Measurements from ENCODE around the gene ZDBF2. TPM values are rescaled to one million over a fixed set of nuclear protein-coding genes. Genes with fewer than 3 reads are reported as not detected.
"Not testable (repeated sequence)": the region's sequence is repeated elsewhere in the genome, so short reads cannot be mapped to it uniquely, and the experiment has no call there.

The ZDBF2 gene
- total RNA-seq (2014; rRNA removed; shearing (Covaris generic)): 15.2 and 16.8 TPM in 2 replicates

GRCh38 chr2:206274434-206275311 lies at the start of gene ZDBF2:
Gene ZDBF2, plus strand, starts transcription at chr2:206274663. Its CDS starts 7,187 bp downstream, at chr2:206281850.
- Histone ChIP-seq H3K4me3 (peak within 1 kb of the TSS; percentile 93), H3K4me1 (replicated peaks) (0 out of 2 replicates have a peak, but pooled peaks cover 4% of the 10 kb centered on the region), H3K27me3 (replicated peaks) (no peaks in the 10 kb centered on the region; the same call in 1 of the 2 replicates), H3K36me3 (peaks cover 5% of the 10 kb centered on the region; the same call in 1 of the 2 replicates), H3K9me3 (replicated peaks) (no peaks in the 10 kb centered on the region), H3K27ac (peak within 1 kb of the TSS; percentile 72)
- peak; percentile 58 to 73 for DNase-seq (ENCODE audit: low read depth in 1 of 2, low spot score in 2 of 2)

DNA sequence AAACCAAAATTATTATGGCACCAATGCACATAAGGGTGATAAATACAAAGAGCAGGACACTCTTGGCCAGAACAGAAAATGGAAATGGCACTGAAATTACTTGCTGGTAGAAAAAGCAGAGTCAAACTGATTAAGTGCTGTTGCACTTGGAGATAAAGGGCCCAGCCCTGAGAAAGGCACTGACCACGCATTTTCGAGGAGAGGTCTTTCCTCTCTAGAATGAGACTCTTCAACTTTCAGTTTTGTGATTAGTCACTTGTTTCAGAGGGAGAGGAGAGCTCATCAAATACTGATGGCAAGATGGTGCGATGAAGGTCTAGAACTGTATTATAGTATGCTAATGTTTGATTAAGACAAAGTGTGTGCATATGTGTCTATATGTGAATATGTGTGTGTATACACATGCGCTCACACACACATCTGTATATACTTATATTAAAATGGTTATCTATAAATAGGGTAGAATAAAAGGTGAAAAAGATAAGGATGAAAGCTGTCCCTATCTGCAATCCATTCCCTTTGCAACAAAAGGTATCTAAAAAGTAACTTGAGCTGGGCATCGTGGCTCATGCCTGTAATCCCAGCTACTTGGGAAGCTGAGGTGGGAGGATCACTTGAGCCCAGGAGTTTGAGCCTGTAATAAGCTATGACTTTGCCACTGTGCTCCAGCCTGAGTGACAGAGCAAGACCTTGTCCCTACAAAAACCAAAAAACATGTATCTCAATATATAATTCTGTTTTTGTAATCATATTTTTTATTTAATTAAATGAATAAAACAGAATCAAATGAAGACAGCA lies 48.8 kb upstream of the ZDBF2 start:
- H3K4me1 ChIP-seq (replicated peaks): no peaks in the 10 kb centered on the region
- no peak overlapping the region for H3K27ac ChIP-seq
- H3K4me3 ChIP-seq: no peak overlapping the region
- no peaks in the 10 kb centered on the region for H3K36me3 ChIP-seq
- DNase-seq (ENCODE audit: low read depth in 1 of 2, low spot score in 2 of 2): no peak
- no peaks in the 10 kb centered on the region for H3K9me3 ChIP-seq (replicated peaks)
- H3K27me3 ChIP-seq (replicated peaks): no peaks in the 10 kb centered on the region

DNA sequence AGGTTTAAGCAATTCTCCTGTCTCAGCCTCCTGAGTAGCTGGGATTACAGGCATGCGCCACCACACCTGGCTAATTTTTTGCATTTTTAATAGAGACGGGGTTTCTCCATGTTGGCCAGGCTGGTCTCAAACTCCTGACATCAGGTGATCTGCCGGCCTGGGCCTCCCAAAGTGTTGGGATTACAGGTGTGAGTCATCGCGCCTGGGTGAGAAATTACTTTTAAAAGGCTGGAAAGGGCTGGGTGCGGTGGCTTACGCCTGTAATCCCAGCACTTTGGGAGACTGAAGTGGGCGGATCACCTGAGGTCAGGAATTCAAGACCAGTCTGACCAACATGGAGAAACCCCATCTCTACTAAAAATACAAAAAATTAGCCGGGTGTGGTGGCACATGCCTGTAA lies 45.8 kb upstream of the ZDBF2 start:
- not testable (repeated sequence) for H3K27ac ChIP-seq; H3K27me3 ChIP-seq (replicated peaks); H3K9me3 ChIP-seq (replicated peaks); H3K36me3 ChIP-seq; H3K4me3 ChIP-seq; H3K4me1 ChIP-seq (replicated peaks); DNase-seq (ENCODE audit: low read depth in 1 of 2, low spot score in 2 of 2)

DNA sequence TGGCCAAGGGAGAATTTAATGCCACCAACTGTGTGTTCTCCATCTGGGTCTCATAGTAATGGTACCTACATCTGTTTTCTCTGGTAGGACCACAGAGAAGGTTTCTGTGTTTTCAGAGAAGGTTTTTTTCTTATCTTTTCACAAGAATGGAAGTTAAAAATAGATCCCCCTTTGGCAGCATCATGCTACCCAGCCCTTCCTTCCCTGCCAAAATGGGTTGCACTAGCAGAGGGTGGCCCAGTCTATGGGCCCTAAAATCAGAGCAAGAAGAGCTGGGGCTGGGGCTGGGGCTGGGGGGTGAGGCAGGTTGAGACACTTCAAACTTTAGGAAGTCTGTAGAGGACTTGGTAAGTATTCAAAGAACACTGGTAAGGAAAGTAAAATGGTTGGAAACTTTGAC lies 44.8 kb upstream of the ZDBF2 start:
- H3K9me3 ChIP-seq (replicated peaks): no peaks in the 10 kb centered on the region

GRCh38 chr2:206230060-206230762 lies 44.3 kb upstream of the ZDBF2 start:
- Histone ChIP-seq H3K4me1 (replicated peaks) (no peaks in the 10 kb centered on the region), H3K27ac (no peak overlapping the region), H3K9me3 (replicated peaks) (no peaks in the 10 kb centered on the region), H3K4me3 (no peak overlapping the region), H3K27me3 (replicated peaks) (no peaks in the 10 kb centered on the region), H3K36me3 (no peaks in the 10 kb centered on the region)
- DNase-seq (ENCODE audit: low read depth in 1 of 2, low spot score in 2 of 2): no peak

More for the DNA sequence above, 44.8 kb upstream of the ZDBF2 start:
- H3K4me3 ChIP-seq: no peak overlapping the region
- H3K27ac ChIP-seq: no peak overlapping the region
- no peak for DNase-seq (ENCODE audit: low read depth in 1 of 2, low spot score in 2 of 2)
- H3K36me3 ChIP-seq: no peaks in the 10 kb centered on the region
- H3K27me3 ChIP-seq (replicated peaks): no peaks in the 10 kb centered on the region
- H3K4me1 ChIP-seq (replicated peaks): no peaks in the 10 kb centered on the region

DNA sequence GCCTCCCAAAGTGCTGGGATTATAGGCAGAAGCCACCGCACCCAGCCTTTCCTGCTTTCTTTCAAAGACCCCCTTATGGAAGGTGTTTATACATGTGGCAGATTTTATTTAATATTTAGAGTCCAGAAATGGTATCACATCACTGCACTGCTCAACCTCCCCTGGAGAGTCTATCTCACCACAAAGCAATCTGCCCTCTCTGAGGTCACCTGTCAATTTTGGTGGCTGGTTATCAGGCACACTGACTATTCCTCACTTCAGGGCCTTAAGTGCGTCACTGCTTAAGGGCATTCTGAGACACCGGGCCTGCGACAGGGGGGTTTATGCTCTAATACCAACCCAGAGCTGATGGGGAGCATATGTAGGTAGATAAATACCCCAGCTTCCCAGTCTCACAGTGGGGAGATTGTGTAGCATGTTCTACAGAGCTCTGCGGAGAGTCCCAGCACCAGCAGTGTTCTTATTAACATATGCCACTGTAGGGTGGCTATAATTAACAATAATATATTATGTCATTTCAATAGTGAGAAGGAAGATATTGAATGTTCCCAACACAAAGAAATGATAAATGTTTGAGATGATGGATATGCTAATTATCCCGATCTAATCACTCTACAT lies 42.7 kb upstream of the ZDBF2 start:
- no peaks in the 10 kb centered on the region for H3K36me3 ChIP-seq
- no peak overlapping the region for H3K27ac ChIP-seq
- H3K4me3 ChIP-seq: no peak overlapping the region
- DNase-seq (ENCODE audit: low read depth in 1 of 2, low spot score in 2 of 2): no peak
- H3K4me1 ChIP-seq (replicated peaks): no peaks in the 10 kb centered on the region
- H3K27me3 ChIP-seq (replicated peaks): no peaks in the 10 kb centered on the region
- H3K9me3 ChIP-seq (replicated peaks): no peaks in the 10 kb centered on the region

DNA sequence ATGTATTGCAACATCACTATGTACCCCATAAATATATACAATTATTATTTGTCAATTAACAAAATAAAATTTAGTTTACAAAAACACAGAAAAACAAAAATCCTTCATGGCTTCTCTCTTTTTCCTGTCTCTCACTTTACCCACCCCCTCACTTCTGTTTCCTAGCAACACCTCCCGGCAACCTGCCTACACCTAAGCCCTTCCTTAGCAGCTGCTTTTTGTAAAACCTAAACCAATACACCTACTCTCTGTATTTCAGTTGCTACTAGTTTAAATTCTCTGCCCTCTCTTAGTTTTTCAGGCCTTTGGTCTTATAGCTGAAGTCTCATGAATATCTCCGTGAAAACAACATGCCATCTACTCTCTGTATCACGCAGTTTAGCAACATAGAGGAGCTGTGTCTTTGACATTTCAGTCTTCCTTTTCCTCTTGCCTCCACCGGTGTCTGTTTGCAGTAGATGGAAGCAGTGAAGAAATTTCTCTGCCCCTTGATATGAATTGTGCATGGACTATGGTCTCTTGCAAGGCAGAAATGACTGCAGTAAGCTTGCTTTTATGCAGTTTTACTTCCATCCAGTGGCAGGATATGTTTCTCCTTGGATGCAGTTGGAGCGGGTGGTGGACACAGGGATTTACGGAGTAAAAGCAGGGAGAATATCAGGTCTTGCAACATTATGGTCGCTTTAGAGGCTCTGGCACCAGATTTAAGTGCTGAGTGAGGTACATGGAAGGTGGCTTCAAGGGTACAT lies 42.0 kb upstream of the ZDBF2 start:
- no peak for DNase-seq (ENCODE audit: low read depth in 1 of 2, low spot score in 2 of 2)
- Histone ChIP-seq H3K27me3 (replicated peaks) (no peaks in the 10 kb centered on the region), H3K27ac (no peak overlapping the region), H3K9me3 (replicated peaks) (no peaks in the 10 kb centered on the region), H3K4me1 (replicated peaks) (no peaks in the 10 kb centered on the region), H3K4me3 (no peak overlapping the region), H3K36me3 (no peaks in the 10 kb centered on the region)

- no peak overlapping the region for H3K27ac ChIP-seq
- no peak overlapping the region for H3K4me3 ChIP-seq
- no peaks in the 10 kb centered on the region for H3K27me3 ChIP-seq (replicated peaks)
- no peaks in the 10 kb centered on the region for H3K9me3 ChIP-seq (replicated peaks)
- no peak for DNase-seq (ENCODE audit: low read depth in 1 of 2, low spot score in 2 of 2)
- H3K4me1 ChIP-seq (replicated peaks): no peaks in the 10 kb centered on the region; the same call in 1 of the 2 replicates
- H3K36me3 ChIP-seq: no peaks in the 10 kb centered on the region
Measured at GRCh38 chr2:206239157-206239556, 35.3 kb upstream of the ZDBF2 start.

- DNase-seq (ENCODE audit: low read depth in 1 of 2, low spot score in 2 of 2): no peak
- Histone ChIP-seq H3K36me3 (no peaks in the 10 kb centered on the region), H3K27me3 (replicated peaks) (no peaks in the 10 kb centered on the region), H3K4me1 (replicated peaks) (no peaks in the 10 kb centered on the region; the same call in 1 of the 2 replicates), H3K4me3 (no peak overlapping the region), H3K9me3 (replicated peaks) (no peaks in the 10 kb centered on the region), H3K27ac (no peak overlapping the region)
Measured at GRCh38 chr2:206240327-206240726, 34.1 kb upstream of the ZDBF2 start.

- H3K27ac ChIP-seq: no peak overlapping the region
- no peak for DNase-seq (ENCODE audit: low read depth in 1 of 2, low spot score in 2 of 2)
- no peaks in the 10 kb centered on the region for H3K9me3 ChIP-seq (replicated peaks)
- no peaks in the 10 kb centered on the region for H3K36me3 ChIP-seq
- no peak overlapping the region for H3K4me3 ChIP-seq
- H3K27me3 ChIP-seq (replicated peaks): no peaks in the 10 kb centered on the region
- H3K4me1 ChIP-seq (replicated peaks): no peaks in the 10 kb centered on the region; the same call in 1 of the 2 replicates
Measured at GRCh38 chr2:206241736-206242135, 32.7 kb upstream of the ZDBF2 start.

GRCh38 chr2:206245265-206245672 lies 29.2 kb upstream of the ZDBF2 start:
- Histone ChIP-seq H3K27ac (no peak overlapping the region), H3K36me3 (no peaks in the 10 kb centered on the region), H3K9me3 (replicated peaks) (no peaks in the 10 kb centered on the region), H3K27me3 (replicated peaks) (no peaks in the 10 kb centered on the region), H3K4me1 (replicated peaks) (no peaks in the 10 kb centered on the region; the same call in 1 of the 2 replicates), H3K4me3 (no peak overlapping the region)
- no peak for DNase-seq (ENCODE audit: low read depth in 1 of 2, low spot score in 2 of 2)

DNA sequence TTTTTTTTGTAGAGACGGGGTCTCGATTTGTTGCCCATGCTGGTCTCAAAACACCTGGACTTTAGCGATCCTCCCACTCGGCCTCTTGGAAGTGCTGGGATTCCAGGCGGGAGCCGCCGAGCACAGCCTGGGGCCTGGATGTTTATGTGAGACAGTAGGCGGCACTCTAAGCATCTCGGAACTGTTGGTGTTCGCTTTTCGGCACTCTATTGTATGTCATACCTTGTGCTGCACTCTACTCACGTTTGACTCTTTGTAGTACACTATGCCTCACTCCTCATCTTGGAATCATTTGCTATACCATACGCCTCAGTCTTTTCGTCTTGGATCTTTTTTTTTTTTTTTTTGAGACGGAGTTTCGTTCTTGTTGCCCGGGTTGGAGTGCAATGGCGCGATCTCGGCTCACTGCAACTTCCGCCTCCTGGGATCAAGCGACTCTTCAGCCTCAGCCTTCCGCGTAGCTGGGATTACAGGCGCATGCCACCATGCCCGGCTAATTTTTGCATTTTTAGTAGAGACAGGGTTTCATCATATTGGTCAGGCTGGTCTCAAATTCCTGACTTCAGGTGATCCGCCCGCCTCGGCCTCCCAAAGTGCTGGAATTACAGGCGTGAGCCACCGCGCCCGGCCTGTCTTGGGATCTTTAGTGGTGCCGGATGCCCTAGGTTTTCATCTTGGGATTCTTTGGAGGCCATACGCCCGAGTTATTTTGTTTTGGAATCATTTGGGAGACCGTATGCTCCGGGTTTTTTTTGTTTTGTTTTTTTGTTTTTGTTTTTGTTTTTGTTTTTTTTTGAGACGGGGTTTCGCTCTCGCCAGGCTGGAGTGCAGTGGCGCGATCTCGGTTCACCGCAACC lies 24.2 kb upstream of the ZDBF2 start:
- Histone ChIP-seq H3K27ac (no peak overlapping the region), H3K27me3 (replicated peaks) (no peaks in the 10 kb centered on the region), H3K4me3 (no peak overlapping the region), H3K4me1 (replicated peaks) (no peaks in the 10 kb centered on the region), H3K36me3 (no peaks in the 10 kb centered on the region), H3K9me3 (replicated peaks) (no peaks in the 10 kb centered on the region)
- DNase-seq (ENCODE audit: low read depth in 1 of 2, low spot score in 2 of 2): no peak
